ENCODE measurements around the gene EID1.

DNA sequence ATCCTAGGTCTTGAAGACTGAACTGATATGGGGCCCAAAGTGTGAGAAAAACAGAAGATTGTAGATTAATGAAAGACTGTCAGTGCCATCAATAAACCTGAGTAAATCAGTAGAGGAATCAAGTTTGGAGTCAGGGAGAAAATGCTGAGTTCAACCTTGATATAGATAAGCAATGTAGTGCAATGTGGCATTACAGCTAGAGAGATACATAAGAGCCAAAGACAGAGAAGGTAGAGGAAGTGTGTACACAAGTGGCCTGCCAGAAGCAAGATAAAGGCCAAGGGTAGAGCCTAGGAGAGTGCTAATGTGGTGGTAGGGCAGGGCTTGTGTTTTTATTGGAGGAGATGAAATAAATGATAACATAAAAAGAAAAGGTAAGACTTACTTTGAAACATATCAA, 26.0 kb upstream of the EID1 start:
- TF ChIP-seq CTCF (IDR thresholded peaks at IDR 0.05; ENCODE audit: low read length): no peak
- TF ChIP-seq EZH2 (IDR thresholded peaks at IDR 0.05; ENCODE audit: borderline replicate concordance, low read length): no peak

Measured in OCI-LY1 (cell line).